ENCODE measurements around the gene MAGEA9.
"Not testable (repeated sequence)": the region's sequence is repeated elsewhere in the genome, so short reads cannot be mapped to it uniquely, and the experiment has no call there.

MAGEA9 gene

DNA sequence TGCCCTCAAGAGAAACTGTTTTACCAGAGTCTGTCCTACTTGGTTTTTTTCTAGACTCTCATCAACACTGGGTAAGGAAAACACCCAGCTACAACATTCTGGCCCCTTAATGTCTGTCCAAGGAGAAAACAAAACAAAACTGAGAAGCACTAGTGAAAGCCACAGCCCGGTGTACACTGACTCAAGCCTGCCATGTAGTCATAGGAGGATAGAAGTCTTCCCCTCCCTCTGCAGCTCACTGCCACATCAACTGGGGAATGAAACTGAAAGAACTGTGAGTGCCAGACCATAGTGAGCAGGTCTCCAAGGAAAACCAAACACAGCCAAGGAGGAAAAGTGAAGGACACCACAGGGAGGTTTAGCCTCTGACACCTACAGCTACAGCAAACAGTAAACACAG lies 13.8 kb downstream of the MAGEA9 start:
- FAIRE-seq, result peak; percentile 100
- DNase-seq (ENCODE audit: insufficient read length, low spot score), result not testable (repeated sequence)

- no peak for DNase-seq (ENCODE audit: insufficient read length, low spot score)
- TF ChIP-seq SPI1 (IDR thresholded peaks at IDR 0.05; ENCODE audit: low read depth, low read length) (no peak), POU2F2 (IDR thresholded peaks at IDR 0.05; ENCODE audit: low read depth, low read length) (no peak), TAF1 (IDR thresholded peaks at IDR 0.05; ENCODE audit: low read depth, low read length) (no peak), POLR2A (IDR thresholded peaks at IDR 0.05; ENCODE audit: low read depth, low read length) (no peak)
- FAIRE-seq, result peak; percentile 82
These were observed 17.5 kb downstream of the MAGEA9 start for GRCh38 chrX:149799095-149799714.

DNA sequence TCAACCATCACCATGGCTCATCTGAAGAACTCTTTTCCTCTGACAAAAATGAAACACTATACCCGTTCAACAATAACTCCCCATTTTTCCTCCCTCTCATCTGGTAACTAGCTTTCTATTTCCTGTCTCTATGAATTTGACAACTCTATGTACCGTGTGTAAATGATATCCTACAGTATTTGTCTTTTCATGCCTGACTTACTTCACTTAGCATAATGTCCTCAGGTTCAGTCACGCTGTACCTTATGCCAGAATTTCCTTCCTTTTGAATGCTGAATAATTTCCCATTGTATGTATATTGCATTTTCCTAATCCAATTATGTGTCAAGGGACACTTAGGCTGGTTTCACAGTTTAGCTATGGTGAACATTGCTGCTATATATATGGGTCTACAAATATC lies 18.2 kb downstream of the MAGEA9 start:
- TF ChIP-seq TAF1 (IDR thresholded peaks at IDR 0.05; ENCODE audit: low read depth, low read length) (no peak), SPI1 (IDR thresholded peaks at IDR 0.05; ENCODE audit: low read depth, low read length) (no peak), PAX5 (IDR thresholded peaks at IDR 0.05; ENCODE audit: insufficient read depth, low read length, severe bottlenecking) (no peak)
- FAIRE-seq, result peak; percentile 90
- DNase-seq (ENCODE audit: insufficient read length, low spot score), result no peak

GRCh38 chrX:149803458-149804062 lies 21.8 kb downstream of the MAGEA9 start:
- FAIRE-seq (peak; percentile 45), DNase-seq (ENCODE audit: insufficient read length, low spot score) (no peak)
- no peak for TF ChIP-seq TAF1 (IDR thresholded peaks at IDR 0.05; ENCODE audit: low read depth, low read length)
- no peak for TF ChIP-seq POLR2AphosphoS5 (IDR thresholded peaks at IDR 0.05; ENCODE audit: low read depth, low read length)
- no peak for TF ChIP-seq POU2F2 (IDR thresholded peaks at IDR 0.05; ENCODE audit: low read depth, low read length)
- no peak for TF ChIP-seq PAX5 (IDR thresholded peaks at IDR 0.05; ENCODE audit: insufficient read depth, low read length, severe bottlenecking)
- TF ChIP-seq POLR2A (IDR thresholded peaks at IDR 0.05; ENCODE audit: low read depth, low read length), result no peak
- TF ChIP-seq SPI1 (IDR thresholded peaks at IDR 0.05; ENCODE audit: low read depth, low read length), result no peak

GRCh38 chrX:149804102-149804501 lies 22.4 kb downstream of the MAGEA9 start:
- DNase-seq (ENCODE audit: insufficient read length, low spot score) (no peak), FAIRE-seq (peak; percentile 84)
- TF ChIP-seq POLR2AphosphoS5 (IDR thresholded peaks at IDR 0.05; ENCODE audit: low read depth, low read length), result no peak
- TF ChIP-seq PAX5 (IDR thresholded peaks at IDR 0.05; ENCODE audit: insufficient read depth, low read length, severe bottlenecking), result no peak
- no peak for TF ChIP-seq POU2F2 (IDR thresholded peaks at IDR 0.05; ENCODE audit: low read depth, low read length)
- TF ChIP-seq TAF1 (IDR thresholded peaks at IDR 0.05; ENCODE audit: low read depth, low read length), result no peak
- no peak for TF ChIP-seq SPI1 (IDR thresholded peaks at IDR 0.05; ENCODE audit: low read depth, low read length)
- no peak for TF ChIP-seq POLR2A (IDR thresholded peaks at IDR 0.05; ENCODE audit: low read depth, low read length)

DNA sequence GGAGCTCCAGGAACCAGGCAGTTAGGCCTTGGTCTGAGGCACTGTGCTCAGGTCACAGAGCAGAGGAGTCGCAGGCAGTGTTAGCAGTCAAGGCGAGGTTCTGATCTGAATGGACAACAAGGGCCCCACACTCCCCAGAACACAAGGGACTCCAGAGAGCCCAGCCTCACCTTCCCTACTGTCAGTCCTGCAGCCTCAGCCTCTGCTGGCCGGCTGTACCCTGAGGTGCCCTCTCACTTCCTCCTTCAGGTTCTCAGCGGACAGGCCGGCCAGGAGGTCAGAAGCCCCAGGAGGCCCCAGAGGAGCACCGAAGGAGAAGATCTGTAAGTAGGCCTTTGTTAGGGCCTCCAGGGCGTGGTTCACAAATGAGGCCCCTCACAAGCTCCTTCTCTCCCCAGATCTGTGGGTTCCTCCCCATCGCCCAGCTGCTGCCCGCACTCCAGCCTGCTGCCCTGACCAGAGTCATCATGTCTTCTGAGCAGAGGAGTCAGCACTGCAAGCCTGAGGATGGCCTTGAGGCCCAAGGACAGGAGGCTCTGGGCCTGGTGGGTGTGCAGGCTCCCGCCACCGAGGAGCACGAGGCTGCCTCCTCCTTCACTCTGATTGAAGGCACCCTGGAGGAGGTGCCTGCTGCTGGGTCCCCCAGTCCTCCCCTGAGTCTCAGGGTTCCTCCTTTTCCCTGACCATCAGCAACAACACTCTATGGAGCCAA lies 26.2 kb downstream of the MAGEA9 start:
- FAIRE-seq, result no peak

DNA sequence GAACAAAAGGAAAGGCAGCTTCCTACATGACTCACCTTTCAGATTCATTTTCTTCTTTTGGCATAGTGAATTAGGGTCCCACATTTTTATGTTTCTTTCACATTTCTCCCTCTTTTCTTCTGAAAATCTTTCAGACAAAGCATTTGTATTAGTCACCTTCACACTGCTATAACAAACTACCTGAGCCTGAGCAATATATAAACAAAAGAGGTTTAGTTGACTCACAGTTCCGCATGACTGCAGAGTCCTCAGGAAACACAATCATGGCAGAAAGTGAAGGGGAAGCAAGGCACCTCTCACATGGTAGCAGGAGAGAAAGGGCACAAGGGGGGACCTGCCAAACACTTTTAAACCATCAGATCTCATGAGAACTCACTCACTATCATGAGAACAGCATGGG lies 36.9 kb downstream of the MAGEA9 start:
- DNase-seq (ENCODE audit: insufficient read length, low spot score) (no peak), FAIRE-seq (no peak)
- TF ChIP-seq PAX5 (IDR thresholded peaks at IDR 0.05; ENCODE audit: insufficient read depth, low read length, severe bottlenecking), result no peak
- TF ChIP-seq SPI1 (IDR thresholded peaks at IDR 0.05; ENCODE audit: low read depth, low read length), result no peak
- TF ChIP-seq POLR2AphosphoS5 (IDR thresholded peaks at IDR 0.05; ENCODE audit: low read depth, low read length), result no peak
- TF ChIP-seq POU2F2 (IDR thresholded peaks at IDR 0.05; ENCODE audit: low read depth, low read length), result no peak
- no peak for TF ChIP-seq POLR2A (IDR thresholded peaks at IDR 0.05; ENCODE audit: low read depth, low read length)
- no peak for TF ChIP-seq TAF1 (IDR thresholded peaks at IDR 0.05; ENCODE audit: low read depth, low read length)

More for the DNA sequence above, 26.2 kb downstream of the MAGEA9 start:
- no peak for DNase-seq (ENCODE audit: insufficient read length, low spot score)
- peak; percentile 27; the same call in 1 of the 2 replicates for TF ChIP-seq SPI1 (IDR thresholded peaks at IDR 0.05; ENCODE audit: low read depth, low read length)
- no peak for TF ChIP-seq TAF1 (IDR thresholded peaks at IDR 0.05; ENCODE audit: low read depth, low read length)

DNA sequence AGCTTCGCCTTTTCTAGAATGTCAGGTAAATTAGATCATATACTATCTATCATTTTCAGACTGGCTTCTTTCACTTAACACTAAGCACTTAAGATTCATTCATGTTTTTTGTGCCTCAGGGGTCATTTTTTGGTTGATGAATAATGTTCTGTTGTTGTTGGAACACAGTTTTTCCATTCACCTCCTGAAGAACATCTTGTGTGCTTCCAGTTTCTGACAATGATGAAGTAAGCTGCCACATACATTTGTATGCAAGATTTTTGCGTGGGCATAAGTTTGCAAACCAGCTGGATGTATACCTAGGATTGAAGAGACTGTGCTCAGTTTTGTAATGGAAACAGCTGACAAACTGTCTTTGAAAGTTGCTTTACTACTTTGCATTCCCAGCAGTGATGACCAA lies 37.6 kb downstream of the MAGEA9 start:
- DNase-seq (ENCODE audit: insufficient read length, low spot score), result no peak
- TF ChIP-seq POU2F2 (IDR thresholded peaks at IDR 0.05; ENCODE audit: low read depth, low read length), result no peak
- no peak for TF ChIP-seq SPI1 (IDR thresholded peaks at IDR 0.05; ENCODE audit: low read depth, low read length)
- TF ChIP-seq TAF1 (IDR thresholded peaks at IDR 0.05; ENCODE audit: low read depth, low read length), result no peak
- no peak for TF ChIP-seq POLR2AphosphoS5 (IDR thresholded peaks at IDR 0.05; ENCODE audit: low read depth, low read length)
- no peak for TF ChIP-seq POLR2A (IDR thresholded peaks at IDR 0.05; ENCODE audit: low read depth, low read length)
- TF ChIP-seq PAX5 (IDR thresholded peaks at IDR 0.05; ENCODE audit: insufficient read depth, low read length, severe bottlenecking), result no peak

GRCh38 chrX:149825424-149825823 lies 43.7 kb downstream of the MAGEA9 start:
- DNase-seq (ENCODE audit: insufficient read length, low spot score) (no peak), FAIRE-seq (no peak)
- no peak for TF ChIP-seq POLR2A (IDR thresholded peaks at IDR 0.05; ENCODE audit: low read depth, low read length)
- TF ChIP-seq TAF1 (IDR thresholded peaks at IDR 0.05; ENCODE audit: low read depth, low read length), result no peak
- TF ChIP-seq SPI1 (IDR thresholded peaks at IDR 0.05; ENCODE audit: low read depth, low read length), result no peak
- no peak for TF ChIP-seq POLR2AphosphoS5 (IDR thresholded peaks at IDR 0.05; ENCODE audit: low read depth, low read length)
- no peak for TF ChIP-seq POU2F2 (IDR thresholded peaks at IDR 0.05; ENCODE audit: low read depth, low read length)
- TF ChIP-seq PAX5 (IDR thresholded peaks at IDR 0.05; ENCODE audit: insufficient read depth, low read length, severe bottlenecking), result no peak

More for the DNA sequence above, 37.6 kb downstream of the MAGEA9 start:
- FAIRE-seq, result no peak

DNA sequence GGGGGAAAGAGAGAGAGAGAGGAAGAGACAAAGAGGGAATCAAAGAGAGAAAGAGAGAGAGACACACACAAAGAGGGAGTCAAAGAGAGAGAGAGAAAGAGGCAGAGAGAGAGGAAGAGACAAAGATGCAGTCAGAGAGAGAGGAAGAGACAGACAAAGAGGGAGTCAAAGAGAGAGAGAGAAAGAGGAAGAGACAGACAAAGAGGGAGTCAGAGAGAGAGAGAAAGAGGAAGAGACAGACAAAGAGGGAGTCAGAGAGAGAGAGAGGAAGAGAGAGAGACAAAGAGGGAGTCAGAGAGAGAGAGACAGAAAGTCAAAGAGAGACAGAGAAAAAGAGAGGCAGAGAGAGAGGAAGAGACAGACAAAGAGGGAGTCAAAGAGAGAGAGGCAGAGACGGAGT lies 45.5 kb downstream of the MAGEA9 start:
- FAIRE-seq, result no peak
- TF ChIP-seq SPI1 (IDR thresholded peaks at IDR 0.05; ENCODE audit: low read depth, low read length) (peak; percentile 43), POLR2A (IDR thresholded peaks at IDR 0.05; ENCODE audit: low read depth, low read length) (no peak)

More for the DNA sequence above, 45.5 kb downstream of the MAGEA9 start:
- no peak for DNase-seq (ENCODE audit: insufficient read length, low spot score)

All from GM12891 (cell line).